Testis (tissue), 3 donors: ENCODE measurements around the gene NID1. TPM values are rescaled to one million over a fixed set of nuclear protein-coding genes. Genes with fewer than 3 reads are reported as not detected.

Source experiments
- DNase-seq: peaks from one replicate; pipeline ENCODE4 v3.0.0-alpha.2; 2019
- H3K27ac ChIP-seq, 2 donors: fragments of 200-600 bp; sonication (generic); one replicate each; pipeline ENCODE4 v1.5.1; 2019
- H3K27me3 ChIP-seq: fragments of 200-600 bp; sonication (generic); one replicate; pipeline ENCODE4 v1.5.1; 2019
- H3K36me3 ChIP-seq: fragments of 200-600 bp; sonication (generic); one replicate; pipeline ENCODE4 v1.5.1; 2017; ENCODE audit warnings: low read depth; ENCODE audit errors: missing control alignments
- H3K4me1 ChIP-seq: fragments of 200-600 bp; sonication (generic); one replicate; pipeline ENCODE4 v1.5.1; 2019
- H3K4me3 ChIP-seq, 2 donors: fragments of 200-600 bp; sonication (generic); one replicate each; pipeline ENCODE4 v1.5.1; 2017 to 2019
- H3K9me3 ChIP-seq: fragments of 200-600 bp; sonication (generic); one replicate; pipeline ENCODE4 v1.5.1; 2017
- CTCF ChIP-seq, 3 experiments: fragments of 450-650 bp in 2 of 3; fragments of 200-600 bp in 1 of 3; sonication (generic) in 1 of 3; IDR thresholded peaks; one replicate each; pipeline ENCODE4 v1.5.1; 2016 to 2019; ENCODE audit warnings: antibody characterized with exemption in 3 of 3, mild to moderate bottlenecking in 2 of 3, moderate library complexity in 1 of 3
- POLR2A ChIP-seq: fragments of 450-650 bp; IDR thresholded peaks from one replicate; pipeline ENCODE4 v1.6.1; 2017; ENCODE audit warnings: antibody characterized with exemption, mild to moderate bottlenecking, moderate library complexity
- WGBS, 2 donors: methylation state at CpG; one replicate each; pipeline ENCODE4 v1.1.5; 2018; 5-methylcytosine and 5-hydroxymethylcytosine counted together
- intact Hi-C: fragments of 100-400 bp; cut with DNase I; formaldehyde crosslinking; loops from one replicate; pipeline ENCODE4 v1.15.1; 2023; ENCODE audit warnings: low total_unique reads
- polyA plus RNA-seq: library from polyadenylated mRNA; stranded (reverse); fragments of 350-450 nt; fragmentation: Illumina TruSeq; extraction: RNeasy Lipid Tissue Mini Kit (QIAGEN cat#74804); gene quantifications from one replicate; pipeline ENCODE4 v1.2.3, GENCODE V29; 2014; ENCODE audit warnings: low read depth, low replicate concordance; ENCODE audit not compliant: insufficient read depth
- total RNA-seq, 2 donors: library from RNA; depleted of rRNA; stranded (reverse); fragments of >200 nt; gene quantifications; one replicate each; pipeline ENCODE4 v1.2.3, GENCODE V29; 2016

The NID1 gene
- total and polyA plus RNA-seq, 3 donors from 2014 or later, result 18.8 to 36.1 (median 21.0) TPM

- intact Hi-C loops, result no loop called here
- H3K4me1 ChIP-seq, result no peaks in the 10 kb centered on the region
- H3K36me3 ChIP-seq, result no peaks in the 10 kb centered on the region
- H3K4me3 ChIP-seq, result no peak overlapping the region
- WGBS, 2 donors, result 84 to 95% methylated on average over 15 of the region's 15 CpGs
- DNase-seq, result no peak
- no peak overlapping the region for H3K27ac ChIP-seq
- no peak for TF ChIP-seq CTCF (IDR thresholded peaks at IDR 0.05)
- no peak for TF ChIP-seq POLR2A
- no peaks in the 10 kb centered on the region for H3K27me3 ChIP-seq
- no peaks in the 10 kb centered on the region for H3K9me3 ChIP-seq
These were observed 26.9 kb downstream of the NID1 start for GRCh38 chr1:236038034-236038433.

- Histone ChIP-seq H3K9me3 (no peaks in the 10 kb centered on the region), H3K36me3 (no peaks in the 10 kb centered on the region), H3K27ac (peak overlapping the region in 1 of 2 donors; percentile 52), H3K4me1 (no peaks in the 10 kb centered on the region), H3K27me3 (no peaks in the 10 kb centered on the region), H3K4me3 (no peak overlapping the region)
- 73 to 76% methylated on average over 8 of the region's 8 CpGs for WGBS, 2 donors
- intact Hi-C loops, result no loop called here
- TF ChIP-seq CTCF (IDR thresholded peaks at IDR 0.05) (no peak), POLR2A (no peak)
- DNase-seq, result peak; percentile 50
These were observed 29.2 kb downstream of the NID1 start for GRCh38 chr1:236035681-236036101.

GRCh38 chr1:236033336-236033735 lies 31.6 kb downstream of the NID1 start:
- no peak for TF ChIP-seq CTCF (IDR thresholded peaks at IDR 0.05)
- no peak for TF ChIP-seq POLR2A
- WGBS, 2 donors, result 92 to 97% methylated on average over 4 of the region's 4 CpGs
- H3K9me3 ChIP-seq, result no peaks in the 10 kb centered on the region
- no peak for DNase-seq
- H3K4me1 ChIP-seq, result no peaks in the 10 kb centered on the region
- no peak overlapping the region for H3K4me3 ChIP-seq
- intact Hi-C loops, result no loop called here
- no peak overlapping the region for H3K27ac ChIP-seq
- no peaks in the 10 kb centered on the region for H3K36me3 ChIP-seq
- H3K27me3 ChIP-seq, result no peaks in the 10 kb centered on the region

GRCh38 chr1:236030534-236030933 lies 34.4 kb downstream of the NID1 start:
- H3K27ac ChIP-seq, result no peak overlapping the region
- no peak for DNase-seq
- H3K36me3 ChIP-seq, result no peaks in the 10 kb centered on the region
- intact Hi-C loops, result no loop called here
- no peak for TF ChIP-seq CTCF (IDR thresholded peaks at IDR 0.05)
- TF ChIP-seq POLR2A, result no peak
- no peaks in the 10 kb centered on the region for H3K27me3 ChIP-seq
- no peaks in the 10 kb centered on the region for H3K4me1 ChIP-seq
- WGBS, 2 donors, result 72 to 79% methylated on average over 3 of the region's 3 CpGs
- no peaks in the 10 kb centered on the region for H3K9me3 ChIP-seq
- no peak overlapping the region for H3K4me3 ChIP-seq

GRCh38 chr1:236029428-236029940 lies 35.4 kb downstream of the NID1 start:
- no peak for DNase-seq
- H3K36me3 ChIP-seq, result no peaks in the 10 kb centered on the region
- no peak overlapping the region for H3K4me3 ChIP-seq
- WGBS, 2 donors, result 82 to 95% methylated on average over 4 to 26 of the region's 26 CpGs
- no peaks in the 10 kb centered on the region for H3K9me3 ChIP-seq
- TF ChIP-seq POLR2A (no peak), CTCF (IDR thresholded peaks at IDR 0.05) (no peak)
- H3K4me1 ChIP-seq, result no peaks in the 10 kb centered on the region
- intact Hi-C loops, result no loop called here
- H3K27me3 ChIP-seq, result no peaks in the 10 kb centered on the region
- H3K27ac ChIP-seq, result no peak overlapping the region
